ENCODE measurements around the gene OSBPL7.

Gene OSBPL7

DNA sequence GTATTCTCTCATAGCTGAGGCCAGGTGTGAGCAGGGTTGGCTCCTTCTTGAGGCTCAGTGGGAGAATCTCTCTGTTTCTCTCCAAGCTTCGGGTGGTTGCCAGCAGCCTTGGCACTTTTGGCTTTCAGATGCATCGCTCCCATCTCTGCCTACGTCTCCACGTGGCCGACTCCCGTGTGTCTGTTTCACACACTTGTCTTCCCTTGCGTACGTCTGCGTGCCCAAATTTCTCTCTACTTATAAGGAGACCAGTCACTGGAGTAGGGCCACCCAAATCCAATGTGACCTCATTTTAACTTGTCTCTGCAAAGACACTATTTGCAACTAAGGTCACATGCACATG is 14.7 kb downstream of the OSBPL7 start:
- DNase-seq (ENCODE audit: low read depth): no peak
- no peak overlapping the region for H3K4me3 ChIP-seq (ENCODE audit: low read depth, low read length)
- TF ChIP-seq, protein P1, sequence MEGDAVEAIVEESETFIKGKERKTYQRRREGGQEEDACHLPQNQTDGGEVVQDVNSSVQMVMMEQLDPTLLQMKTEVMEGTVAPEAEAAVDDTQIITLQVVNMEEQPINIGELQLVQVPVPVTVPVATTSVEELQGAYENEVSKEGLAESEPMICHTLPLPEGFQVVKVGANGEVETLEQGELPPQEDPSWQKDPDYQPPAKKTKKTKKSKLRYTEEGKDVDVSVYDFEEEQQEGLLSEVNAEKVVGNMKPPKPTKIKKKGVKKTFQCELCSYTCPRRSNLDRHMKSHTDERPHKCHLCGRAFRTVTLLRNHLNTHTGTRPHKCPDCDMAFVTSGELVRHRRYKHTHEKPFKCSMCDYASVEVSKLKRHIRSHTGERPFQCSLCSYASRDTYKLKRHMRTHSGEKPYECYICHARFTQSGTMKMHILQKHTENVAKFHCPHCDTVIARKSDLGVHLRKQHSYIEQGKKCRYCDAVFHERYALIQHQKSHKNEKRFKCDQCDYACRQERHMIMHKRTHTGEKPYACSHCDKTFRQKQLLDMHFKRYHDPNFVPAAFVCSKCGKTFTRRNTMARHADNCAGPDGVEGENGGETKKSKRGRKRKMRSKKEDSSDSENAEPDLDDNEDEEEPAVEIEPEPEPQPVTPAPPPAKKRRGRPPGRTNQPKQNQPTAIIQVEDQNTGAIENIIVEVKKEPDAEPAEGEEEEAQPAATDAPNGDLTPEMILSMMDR (IDR thresholded peaks at IDR 0.05; ENCODE audit: insufficient read depth, low read depth, low read length, missing control alignments): no peak

DNA sequence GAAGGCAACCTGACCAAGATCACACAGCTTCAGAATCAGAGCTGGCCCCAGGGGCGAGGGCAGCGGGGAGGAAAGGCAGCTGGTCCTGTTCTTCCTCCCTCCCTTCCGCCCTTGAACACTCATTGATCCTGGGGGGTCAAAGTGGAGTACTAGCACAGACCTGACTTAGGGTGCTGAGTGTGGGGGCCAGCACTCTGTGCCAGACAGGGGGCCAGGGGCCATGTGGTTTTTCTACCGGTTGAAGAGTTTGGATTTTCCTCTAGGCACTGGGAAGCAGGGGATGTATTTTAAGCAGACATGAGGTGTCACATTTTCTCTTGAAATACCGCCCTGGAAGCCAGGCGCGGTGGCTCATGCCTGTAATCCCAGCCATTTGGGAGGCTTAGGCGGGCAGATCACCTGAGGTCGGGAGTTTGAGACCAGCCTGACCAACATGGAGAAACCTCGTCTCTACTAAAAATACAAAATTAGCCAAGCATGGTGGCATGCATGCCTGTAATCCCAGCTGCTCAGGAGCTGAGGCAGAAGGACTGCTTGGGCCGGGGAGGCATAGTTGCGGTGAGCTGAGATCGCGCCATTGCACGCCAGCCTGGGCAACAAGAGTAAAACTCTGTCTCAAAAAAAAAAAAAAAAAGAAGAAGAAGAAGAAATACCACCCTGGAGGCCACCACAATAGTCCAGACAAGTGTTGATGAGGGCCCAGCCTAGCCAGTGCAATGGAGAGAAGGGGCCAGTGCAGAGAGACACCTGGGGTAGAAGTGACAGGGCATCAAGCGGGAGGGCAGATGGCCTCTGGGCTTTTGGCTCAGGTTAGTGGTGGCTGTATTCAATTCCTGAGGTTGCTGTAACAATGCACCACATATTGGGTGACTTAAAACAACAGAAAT is 15.3 kb downstream of the OSBPL7 start:
- H3K4me3 ChIP-seq (ENCODE audit: low read depth, low read length): no peak overlapping the region
- DNase-seq (ENCODE audit: low read depth): no peak
- TF ChIP-seq, protein P1 (IDR thresholded peaks at IDR 0.05; ENCODE audit: insufficient read depth, low read depth, low read length, missing control alignments): no peak

DNA sequence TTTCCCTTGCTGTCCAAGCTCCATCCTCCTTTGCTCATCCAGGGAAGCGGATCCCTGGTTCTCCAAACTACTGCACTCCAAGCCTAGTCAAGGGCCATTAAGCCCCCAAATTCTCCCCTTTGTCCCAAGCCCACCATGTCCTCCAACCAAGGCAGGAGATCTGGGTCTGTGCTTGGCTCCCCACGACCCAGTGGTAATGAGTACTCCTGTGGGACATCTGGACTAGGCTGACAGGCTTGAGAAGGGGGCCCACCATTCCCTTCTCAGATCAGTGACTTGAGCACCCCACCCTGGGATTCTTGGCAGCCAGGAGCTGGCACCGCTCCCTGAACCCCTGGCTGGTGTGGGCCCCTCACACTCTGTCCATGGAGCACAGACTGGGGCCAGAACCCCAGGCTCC is 17.1 kb downstream of the OSBPL7 start:
- TF ChIP-seq, protein P1 (IDR thresholded peaks at IDR 0.05; ENCODE audit: insufficient read depth, low read depth, low read length, missing control alignments): no peak
- H3K4me3 ChIP-seq (ENCODE audit: low read depth, low read length): no peak overlapping the region
- no peak for DNase-seq (ENCODE audit: low read depth)

DNA sequence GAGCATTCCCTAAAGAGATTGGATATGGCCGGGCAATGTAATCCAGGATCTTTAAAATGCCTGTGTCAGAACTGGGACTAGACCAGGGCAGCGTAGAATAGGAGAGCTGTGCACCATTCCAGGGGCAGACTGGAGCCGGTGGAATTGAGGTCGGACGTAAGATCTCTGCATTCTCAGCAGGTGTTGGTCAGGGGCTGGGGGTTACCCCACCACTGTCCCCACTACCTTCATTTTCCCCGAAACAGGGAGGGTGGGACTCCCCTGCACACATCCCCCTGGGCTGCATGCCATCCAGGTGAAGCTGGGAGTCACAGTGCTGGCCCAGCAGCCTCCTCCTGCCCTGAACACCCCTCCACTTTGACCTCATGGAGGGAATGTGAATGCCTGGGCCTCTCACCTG is 17.8 kb downstream of the OSBPL7 start:
- no peak overlapping the region for H3K4me3 ChIP-seq (ENCODE audit: low read depth, low read length)
- DNase-seq (ENCODE audit: low read depth): no peak
- TF ChIP-seq, protein P1 (IDR thresholded peaks at IDR 0.05; ENCODE audit: insufficient read depth, low read depth, low read length, missing control alignments): no peak

DNA sequence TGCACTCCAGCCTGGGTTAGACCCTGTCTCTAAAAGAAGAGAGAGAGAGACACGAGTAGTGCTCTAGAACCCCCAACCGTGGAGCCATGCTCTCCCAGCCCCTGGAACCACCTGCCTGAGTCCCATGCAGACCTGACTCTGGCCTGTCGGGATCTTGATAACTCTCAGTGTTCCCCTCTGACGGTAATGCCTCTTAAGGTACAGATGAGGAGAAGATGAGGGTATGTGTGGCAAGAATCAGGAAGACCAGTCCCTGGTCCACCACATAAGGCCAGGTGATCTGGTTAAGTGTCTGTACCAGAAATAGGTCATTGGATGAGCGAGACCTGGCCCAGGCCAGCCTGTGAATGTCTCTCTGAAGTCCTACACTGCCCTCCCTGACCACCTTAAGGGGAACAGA is 18.4 kb downstream of the OSBPL7 start:
- TF ChIP-seq, protein P1 (IDR thresholded peaks at IDR 0.05; ENCODE audit: insufficient read depth, low read depth, low read length, missing control alignments): no peak
- no peak overlapping the region for H3K4me3 ChIP-seq (ENCODE audit: low read depth, low read length)
- no peak for DNase-seq (ENCODE audit: low read depth)

DNA sequence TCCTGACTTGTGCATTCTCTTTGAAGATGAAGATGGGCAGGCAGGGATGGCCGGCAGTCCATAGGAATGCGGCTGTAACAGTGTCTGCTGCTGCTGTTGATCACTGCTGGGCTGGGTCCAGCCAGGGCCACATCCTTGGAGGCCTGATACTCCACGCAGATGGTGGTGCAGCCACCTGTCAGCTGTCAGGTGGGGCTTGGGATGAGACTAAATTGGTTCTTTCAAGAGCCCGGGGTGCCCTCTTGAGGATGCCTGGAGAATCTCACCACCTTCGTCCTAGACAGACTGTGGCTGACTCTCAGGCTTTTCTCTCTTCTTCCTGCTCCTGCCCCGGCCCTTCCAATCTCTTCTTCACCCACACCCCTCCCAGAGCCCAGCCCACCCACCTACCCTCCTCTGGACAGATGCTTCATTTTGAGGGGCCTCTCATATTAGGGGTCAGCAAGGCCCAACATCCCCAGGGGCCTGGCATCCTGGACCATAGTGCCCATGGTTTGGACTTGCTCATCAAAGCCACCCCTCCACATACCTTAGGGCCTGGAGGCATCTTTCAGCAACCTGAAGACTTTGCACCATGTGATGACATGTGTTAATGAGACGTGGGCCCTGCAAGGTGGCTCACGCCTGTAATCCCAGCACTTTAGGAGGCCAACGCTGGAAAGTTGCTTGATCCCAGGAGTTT is 19.1 kb downstream of the OSBPL7 start:
- TF ChIP-seq, protein P1 (IDR thresholded peaks at IDR 0.05; ENCODE audit: insufficient read depth, low read depth, low read length, missing control alignments): peak; percentile 79
- H3K4me3 ChIP-seq (ENCODE audit: low read depth, low read length): no peak overlapping the region
- peak; percentile 72 for DNase-seq (ENCODE audit: low read depth)
